Hepatocyte (in vitro differentiated cells): ENCODE data around the gene FER1L5.

ENCODE experiments used
- EZH2 ChIP-seq: fragments of 200-600 bp; sonication (generic); IDR thresholded peaks from 2 replicates; pipeline ENCODE4 v1.6.1; 2016; ENCODE audit warnings: antibody characterized with exemption, mild to moderate bottlenecking, borderline replicate concordance
- TF ChIP-seq, protein P1 (sequence below): fragments of 200-600 bp; sonication (generic); IDR thresholded peaks from 2 replicates; pipeline ENCODE4 v1.5.1; 2016; ENCODE audit warnings: antibody characterized with exemption, mild to moderate bottlenecking; ENCODE audit not compliant: poor library complexity

DNA sequence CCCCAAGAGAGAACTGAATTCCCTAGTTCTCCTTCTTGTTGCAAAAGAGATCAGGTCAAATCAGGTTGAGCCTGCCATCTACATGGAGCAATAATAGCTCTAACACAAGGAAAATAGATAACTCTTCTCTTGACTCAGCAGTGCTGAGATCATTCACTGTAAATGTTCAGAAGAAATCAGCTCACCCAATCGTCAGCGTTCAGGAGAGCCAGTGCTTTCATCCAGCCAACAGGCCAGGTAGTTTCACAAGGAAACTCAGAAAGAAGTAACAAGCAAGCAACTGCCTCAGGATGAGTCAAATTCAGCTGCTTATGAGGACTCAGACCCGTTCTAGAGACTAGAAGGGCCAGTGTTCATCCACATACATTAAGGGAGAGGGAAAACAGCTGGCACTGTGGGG is 91.4 kb downstream of the FER1L5 start:
- TF ChIP-seq, protein P1, sequence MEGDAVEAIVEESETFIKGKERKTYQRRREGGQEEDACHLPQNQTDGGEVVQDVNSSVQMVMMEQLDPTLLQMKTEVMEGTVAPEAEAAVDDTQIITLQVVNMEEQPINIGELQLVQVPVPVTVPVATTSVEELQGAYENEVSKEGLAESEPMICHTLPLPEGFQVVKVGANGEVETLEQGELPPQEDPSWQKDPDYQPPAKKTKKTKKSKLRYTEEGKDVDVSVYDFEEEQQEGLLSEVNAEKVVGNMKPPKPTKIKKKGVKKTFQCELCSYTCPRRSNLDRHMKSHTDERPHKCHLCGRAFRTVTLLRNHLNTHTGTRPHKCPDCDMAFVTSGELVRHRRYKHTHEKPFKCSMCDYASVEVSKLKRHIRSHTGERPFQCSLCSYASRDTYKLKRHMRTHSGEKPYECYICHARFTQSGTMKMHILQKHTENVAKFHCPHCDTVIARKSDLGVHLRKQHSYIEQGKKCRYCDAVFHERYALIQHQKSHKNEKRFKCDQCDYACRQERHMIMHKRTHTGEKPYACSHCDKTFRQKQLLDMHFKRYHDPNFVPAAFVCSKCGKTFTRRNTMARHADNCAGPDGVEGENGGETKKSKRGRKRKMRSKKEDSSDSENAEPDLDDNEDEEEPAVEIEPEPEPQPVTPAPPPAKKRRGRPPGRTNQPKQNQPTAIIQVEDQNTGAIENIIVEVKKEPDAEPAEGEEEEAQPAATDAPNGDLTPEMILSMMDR, result no peak
- no peak for TF ChIP-seq EZH2
